Uterus (tissue), 2 donors: ENCODE data around the gene MR1.

Source experiments
- POLR2A ChIP-seq, 2 donors: fragments of 450-650 bp; IDR thresholded peaks; one replicate each; pipeline ENCODE4 v1.6.1; 2016; ENCODE audit warnings: antibody characterized with exemption in 2 of 2, mild to moderate bottlenecking in 1 of 2, moderate library complexity in 1 of 2
- TF ChIP-seq, protein P1 (sequence below), 4 experiments: fragments of 200-600 bp in 2 of 4; fragments of 450-650 bp in 2 of 4; sonication (generic) in 2 of 4; IDR thresholded peaks; one replicate each; pipeline ENCODE4 v1.5.1; 2016 to 2019; ENCODE audit warnings: antibody characterized with exemption in 4 of 4, mild to moderate bottlenecking in 2 of 4, moderate library complexity in 1 of 4

DNA sequence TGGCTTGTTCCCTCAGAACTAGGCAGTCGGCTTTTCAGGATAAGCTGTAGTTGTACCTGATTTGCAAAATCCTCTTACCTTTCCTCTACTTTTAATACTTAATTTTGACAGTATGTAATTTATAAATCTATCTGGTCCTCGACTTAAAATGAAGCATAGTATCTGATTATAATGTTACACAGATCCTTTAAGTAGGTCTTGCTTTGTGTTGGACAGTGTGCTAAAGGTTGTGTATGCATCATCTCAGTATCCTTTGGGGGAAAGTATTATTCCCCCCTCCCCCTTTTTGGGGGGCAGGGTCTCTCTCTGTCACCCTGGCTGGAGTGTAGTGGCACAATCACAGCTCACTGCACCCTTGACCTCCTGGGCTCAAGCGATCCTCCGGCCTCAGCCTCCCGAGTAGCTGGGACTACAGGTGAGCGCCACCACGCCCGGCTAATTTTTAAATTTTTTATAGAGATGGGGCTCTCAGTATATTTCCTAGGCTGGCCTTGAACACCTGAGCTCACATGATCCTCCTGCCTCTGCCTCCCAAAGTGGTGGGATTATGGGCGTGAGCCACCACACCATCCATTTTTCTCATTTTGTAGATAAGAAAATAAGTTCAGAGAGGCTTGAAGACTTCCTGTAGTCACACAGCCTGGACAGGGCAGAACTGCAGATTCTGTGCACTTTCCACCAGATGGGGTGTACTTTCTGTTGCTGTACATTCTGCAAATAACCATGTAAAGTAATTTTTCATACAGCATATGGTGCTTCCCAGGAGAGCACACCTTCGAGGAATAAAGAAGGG is 10.3 kb upstream of the MR1 start:
- TF ChIP-seq, protein P1, sequence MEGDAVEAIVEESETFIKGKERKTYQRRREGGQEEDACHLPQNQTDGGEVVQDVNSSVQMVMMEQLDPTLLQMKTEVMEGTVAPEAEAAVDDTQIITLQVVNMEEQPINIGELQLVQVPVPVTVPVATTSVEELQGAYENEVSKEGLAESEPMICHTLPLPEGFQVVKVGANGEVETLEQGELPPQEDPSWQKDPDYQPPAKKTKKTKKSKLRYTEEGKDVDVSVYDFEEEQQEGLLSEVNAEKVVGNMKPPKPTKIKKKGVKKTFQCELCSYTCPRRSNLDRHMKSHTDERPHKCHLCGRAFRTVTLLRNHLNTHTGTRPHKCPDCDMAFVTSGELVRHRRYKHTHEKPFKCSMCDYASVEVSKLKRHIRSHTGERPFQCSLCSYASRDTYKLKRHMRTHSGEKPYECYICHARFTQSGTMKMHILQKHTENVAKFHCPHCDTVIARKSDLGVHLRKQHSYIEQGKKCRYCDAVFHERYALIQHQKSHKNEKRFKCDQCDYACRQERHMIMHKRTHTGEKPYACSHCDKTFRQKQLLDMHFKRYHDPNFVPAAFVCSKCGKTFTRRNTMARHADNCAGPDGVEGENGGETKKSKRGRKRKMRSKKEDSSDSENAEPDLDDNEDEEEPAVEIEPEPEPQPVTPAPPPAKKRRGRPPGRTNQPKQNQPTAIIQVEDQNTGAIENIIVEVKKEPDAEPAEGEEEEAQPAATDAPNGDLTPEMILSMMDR (IDR thresholded peaks at IDR 0.05) = no peak
- no peak for TF ChIP-seq POLR2A (IDR thresholded peaks at IDR 0.05)
